Left cardiac atrium (tissue), 4 donors: ENCODE results near the gene RECK. TPM values are rescaled to one million over a fixed set of nuclear protein-coding genes. Genes with fewer than 3 reads are reported as not detected.
A peak's percentile ranks its signal among the peaks of the same experiment; 100 is the strongest.

Source experiments
- ATAC-seq, 2 donors: fragments of 200-7000 bp; cut with Tn5 transposase; one replicate each; pipeline ENCODE4 v1.9.1; 2020; ENCODE audit warnings: mild to moderate bottlenecking in 2 of 2, moderate library complexity in 2 of 2
- DNase-seq: peaks from one replicate; pipeline ENCODE4 v3.0.0-alpha.2; 2020
- intact Hi-C, 2 donors: fragments of 100-400 bp; cut with DNase I; formaldehyde crosslinking; loops; one replicate each; pipeline versions ENCODE4 v1.14.1 to v1.15.1; 2022 to 2023
- total RNA-seq, 2 donors: library from RNA; stranded (reverse); fragmentation: NEBNext Ultra II Directional; extraction: Animal tissue kit (Norgen Biotek cat#: 25700); gene quantifications; one replicate each; pipeline ENCODE4 v1.2.1, GENCODE V29; 2021
- donor health status: DM: no; HTN: yes; CAD: no.
- donor health status: DM: no; HTN: yes; CAD: no; lungs with severe emphysema.
- donor health status: DM: yes; HTN: yes; CAD: no.
- donor health status: Dilated cardiomyopathy.

RECK gene
- total RNA-seq, 2 donors from 2014 or later, result 8.1 to 8.9 TPM

GRCh38 chr9:36163786-36164170 is 127.1 kb downstream of the RECK start:
- intact Hi-C loops, result loop anchor here (10.0 kb wide), 2 partner anchors 59 to 209 kb away; partner anchors contain the start of gene OR2S2 (in 1 of the 2)
- DNase-seq (no peak), ATAC-seq (no peak)

GRCh38 chr9:36164372-36164771 is 127.7 kb downstream of the RECK start:
- intact Hi-C loops, result loop anchor here (10.0 kb wide), 2 partner anchors 60 to 210 kb away; partner anchors contain the start of gene OR2S2 (in 1 of the 2)

GRCh38 chr9:36164989-36165388 is 128.3 kb downstream of the RECK start:
- ATAC-seq, result no peak
- intact Hi-C loops, result loop anchor here (10.0 kb wide), 2 partner anchors 60 to 210 kb away; partner anchors contain the start of gene OR2S2 (in 1 of the 2)

More at GRCh38 chr9:36164372-36164771, 127.7 kb downstream of the RECK start:
- DNase-seq (peak; percentile 37), ATAC-seq (no peak)

GRCh38 chr9:36165826-36166167 is 129.1 kb downstream of the RECK start:
- intact Hi-C loops, result loop anchor here (1.0 to 10.0 kb wide), 3 partner anchors 61 to 211 kb away; partner anchors contain the start of gene OR2S2 (in 1 of the 2)
- ATAC-seq (peak; percentile 13 to 51), DNase-seq (no peak)

More at GRCh38 chr9:36164989-36165388, 128.3 kb downstream of the RECK start:
- no peak for DNase-seq

GRCh38 chr9:36166168-36166927 is 129.6 kb downstream of the RECK start:
- ATAC-seq (peak; percentile 91 to 94), DNase-seq (peak; percentile 84)
- intact Hi-C loops, result loop anchor here (1.0 to 10.0 kb wide), 3 partner anchors 62 to 212 kb away; partner anchors contain the start of gene OR2S2 (in 1 of the 2)

- ATAC-seq (no peak), DNase-seq (no peak)
- intact Hi-C loops, result loop anchor here (10.0 kb wide), 2 partner anchors 64 to 214 kb away; partner anchors contain the start of gene OR2S2 (in 1 of the 2)
Observed at GRCh38 chr9:36169166-36169565, 132.5 kb downstream of the RECK start, which contains the start of gene CCIN. TSS of gene CCIN (plus strand) at chr9:36169388. CDS start at chr9:36169503, 115 bp downstream.

- ATAC-seq (no peak), DNase-seq (no peak)
- intact Hi-C loops, result loop anchor here (10.0 kb wide), 2 partner anchors 65 to 215 kb away; partner anchors contain the start of gene OR2S2 (in 1 of the 2)
Observed at GRCh38 chr9:36169708-36170107, 133.0 kb downstream of the RECK start.

GRCh38 chr9:36170531-36170930 is 133.8 kb downstream of the RECK start:
- ATAC-seq (no peak), DNase-seq (no peak)
- intact Hi-C loops, result no loop called here

GRCh38 chr9:36173861-36174260 is 137.1 kb downstream of the RECK start:
- intact Hi-C loops, result no loop called here
- DNase-seq (no peak), ATAC-seq (no peak)

Other genes starting within 250 kb of the RECK start
- gene NPR2, start 245.3 kb upstream of the RECK start, total RNA-seq, result 10 to 100 TPM; 21.1 to 24.3 TPM
- gene SPAG8, start 224.7 kb upstream of the RECK start, total RNA-seq, result 1 to 10 TPM; 1.3 to 1.9 TPM
- 10 to 100 TPM; 53.4 to 54.3 TPM for gene HINT2, start 221.9 kb upstream of the RECK start, total RNA-seq
- gene FAM221B, start 208.2 kb upstream of the RECK start, total RNA-seq, result not detected
- 10 to 100 TPM; 14.7 to 15.6 TPM for gene TMEM8B, start 207.7 kb upstream of the RECK start, total RNA-seq
- gene OR13J1, start 166.5 kb upstream of the RECK start, total RNA-seq, result not detected
- gene HRCT1, start 130.7 kb upstream of the RECK start, total RNA-seq, result 1 to 10 TPM; 4.6 to 9.3 TPM
- 10 to 100 TPM in 1 of 2 donors, 1 to 10 TPM in 1; 7.6 to 13.1 TPM for gene SPAAR, start 127.4 kb upstream of the RECK start, total RNA-seq
- gene OR2S2, start 78.8 kb upstream of the RECK start, total RNA-seq, result not detected
- gene GLIPR2, start 99.8 kb downstream of the RECK start, total RNA-seq, result 10 to 100 TPM; 14.7 to 19.7 TPM
- gene CCIN, start 132.5 kb downstream of the RECK start, total RNA-seq, result not detected
- 10 to 100 TPM; 80.7 to 88.0 TPM for gene CLTA, start 154.0 kb downstream of the RECK start, total RNA-seq
- gene GNE, start 221.5 kb downstream of the RECK start, total RNA-seq, result 10 to 100 TPM; 14.3 to 17.7 TPM